Nephron progenitor cell (in vitro differentiated cells): Measurements from ENCODE around the gene TMEM128.
A peak's percentile ranks its signal among the peaks of the same experiment; 100 is the strongest.

Experiments
- DNase-seq: peaks from one replicate; pipeline ENCODE4 v3.0.0; 2021
- H3K27ac Mint-ChIP-seq: 2 replicates; pipeline ENCODE4 v1.8.0; 2021; ENCODE audit warnings: mild to moderate bottlenecking, moderate library complexity, mixed read lengths
- H3K27me3 Mint-ChIP-seq: 2 replicates; pipeline ENCODE4 v1.8.0; 2021; ENCODE audit warnings: mild to moderate bottlenecking, low read depth, mixed read lengths; ENCODE audit not compliant: poor library complexity
- H3K36me3 Mint-ChIP-seq: 2 replicates; pipeline ENCODE4 v1.8.0; 2021; ENCODE audit warnings: low read depth, mixed read lengths
- H3K4me1 Mint-ChIP-seq: 2 replicates; pipeline ENCODE4 v1.8.0; 2021; ENCODE audit warnings: mixed read lengths
- H3K4me3 Mint-ChIP-seq: 2 replicates; pipeline ENCODE4 v1.8.0; 2021; ENCODE audit warnings: mild to moderate bottlenecking, moderate library complexity, mixed read lengths
- H3K9me3 Mint-ChIP-seq: 2 replicates; pipeline ENCODE4 v1.8.0; 2021; ENCODE audit warnings: mild to moderate bottlenecking, moderate library complexity, mixed read lengths
- CTCF ChIP-seq: fragments of 200-600 bp; sonication (generic); IDR thresholded peaks from 2 replicates; pipeline ENCODE4 v1.5.0; 2021; ENCODE audit warnings: antibody characterized with exemption

TMEM128 gene

GRCh38 chr4:4271912-4272311 is 23.9 kb upstream of the TMEM128 start:
- H3K27me3 Mint-ChIP-seq = peaks cover 6% of the 10 kb centered on the region
- TF ChIP-seq CTCF = no peak
- no peak overlapping the region for H3K4me3 Mint-ChIP-seq
- no peak overlapping the region for H3K27ac Mint-ChIP-seq
- peaks cover 50% of the 10 kb centered on the region for H3K36me3 Mint-ChIP-seq
- H3K4me1 Mint-ChIP-seq = no peaks in the 10 kb centered on the region
- H3K9me3 Mint-ChIP-seq = no peaks in the 10 kb centered on the region
- no peak for DNase-seq

GRCh38 chr4:4270529-4270928 is 22.5 kb upstream of the TMEM128 start:
- Mint-ChIP-seq H3K27me3 (peaks cover 6% of the 10 kb centered on the region), H3K4me3 (no peak overlapping the region), H3K36me3 (peaks cover 59% of the 10 kb centered on the region), H3K4me1 (no peaks in the 10 kb centered on the region), H3K27ac (no peak overlapping the region), H3K9me3 (peaks cover 4% of the 10 kb centered on the region)
- DNase-seq = no peak
- TF ChIP-seq CTCF = no peak

- DNase-seq = no peak
- Mint-ChIP-seq H3K36me3 (peaks cover 56% of the 10 kb centered on the region), H3K4me3 (no peak overlapping the region), H3K9me3 (peaks cover 4% of the 10 kb centered on the region), H3K27ac (no peak overlapping the region), H3K27me3 (peaks cover 6% of the 10 kb centered on the region), H3K4me1 (no peaks in the 10 kb centered on the region)
- no peak for TF ChIP-seq CTCF
These were observed 21.8 kb upstream of the TMEM128 start for GRCh38 chr4:4269856-4270255.

GRCh38 chr4:4269331-4269731 is 21.3 kb upstream of the TMEM128 start:
- H3K27ac Mint-ChIP-seq = no peak overlapping the region
- H3K36me3 Mint-ChIP-seq = peaks cover 51% of the 10 kb centered on the region

GRCh38 chr4:4268776-4269175 is 20.8 kb upstream of the TMEM128 start:
- H3K9me3 Mint-ChIP-seq = peaks cover 4% of the 10 kb centered on the region
- no peak for DNase-seq
- peaks cover 47% of the 10 kb centered on the region for H3K36me3 Mint-ChIP-seq
- no peak overlapping the region for H3K4me3 Mint-ChIP-seq
- H3K4me1 Mint-ChIP-seq = no peaks in the 10 kb centered on the region
- TF ChIP-seq CTCF = no peak
- H3K27me3 Mint-ChIP-seq = peaks cover 2% of the 10 kb centered on the region
- peak overlapping the region; percentile 38 for H3K27ac Mint-ChIP-seq

More at GRCh38 chr4:4269331-4269731, 21.3 kb upstream of the TMEM128 start:
- H3K4me3 Mint-ChIP-seq = no peak overlapping the region
- no peaks in the 10 kb centered on the region for H3K4me1 Mint-ChIP-seq
- peaks cover 4% of the 10 kb centered on the region for H3K9me3 Mint-ChIP-seq
- peaks cover 5% of the 10 kb centered on the region for H3K27me3 Mint-ChIP-seq
- DNase-seq = no peak
- TF ChIP-seq CTCF = no peak

GRCh38 chr4:4267981-4268380 is 20.0 kb upstream of the TMEM128 start:
- Mint-ChIP-seq H3K27me3 (peaks cover 7% of the 10 kb centered on the region), H3K36me3 (peaks cover 40% of the 10 kb centered on the region), H3K4me1 (no peaks in the 10 kb centered on the region), H3K9me3 (peaks cover 4% of the 10 kb centered on the region), H3K27ac (no peak overlapping the region), H3K4me3 (no peak overlapping the region)
- no peak for TF ChIP-seq CTCF
- no peak for DNase-seq
